ENCODE data around the gene DSCAM. TPM values are rescaled to one million over a fixed set of nuclear protein-coding genes. Genes with fewer than 3 reads are reported as not detected.

The DSCAM gene
- polyA plus RNA-seq, 3 donors, result not detected

DNA sequence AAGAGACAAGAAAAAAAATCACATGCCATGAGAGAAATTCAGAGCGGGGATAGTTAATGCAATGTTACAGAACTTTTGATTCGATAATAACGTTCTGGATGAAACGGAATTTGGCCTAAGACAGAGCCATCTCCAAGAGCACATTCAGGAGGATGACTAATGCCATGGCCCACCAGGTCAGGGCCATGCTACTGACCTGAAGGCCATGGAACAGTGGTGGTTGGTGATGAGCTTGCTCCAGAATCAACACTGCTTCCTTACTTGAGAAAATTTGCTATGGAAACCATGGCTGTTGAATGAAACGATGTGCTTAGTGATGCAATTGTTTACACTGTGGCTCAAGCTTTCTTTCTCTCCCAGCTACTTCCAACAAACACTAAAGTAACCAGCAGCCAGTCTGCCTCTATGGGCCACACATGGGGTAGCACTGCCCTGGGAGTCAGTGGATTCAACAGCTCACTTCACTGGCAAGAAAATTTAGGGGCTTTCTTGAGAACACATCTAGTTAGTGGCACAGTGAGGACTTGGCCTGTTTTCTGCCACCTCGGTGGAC, 680.6 kb downstream of the DSCAM start:
- Histone ChIP-seq H3K4me2 (replicated peaks; ENCODE audit: extremely low read depth, low read length, poor library complexity, severe bottlenecking) (no peak overlapping the region), H3K9me3 (replicated peaks in 1 of 2; ENCODE audit: control insufficient read depth in 1 of 2, insufficient read depth in 1 of 2, low read length in 2 of 2) (peaks cover 18 to 21% of the 10 kb centered on the region in 2 donors), H3K27me3 (ENCODE audit: control insufficient read depth in 2 of 2, insufficient read depth in 2 of 2, low read length in 2 of 2) (no peaks in the 10 kb centered on the region), H4K20me1 (ENCODE audit: insufficient read depth, low read length) (no peaks in the 10 kb centered on the region), H3K36me3 (replicated peaks in 1 of 2; ENCODE audit: control insufficient read depth in 1 of 2, insufficient read depth in 2 of 2, low read length in 2 of 2) (no peaks in the 10 kb centered on the region), H3K4me1 (ENCODE audit: control insufficient read depth in 1 of 2, insufficient read depth in 2 of 2, low read length in 2 of 2) (no peaks in the 10 kb centered on the region), H3K4me3 (replicated peaks in 1 of 3; ENCODE audit: low read depth in 2 of 3, low read length in 3 of 3) (no peak overlapping the region), H3K79me2 (ENCODE audit: insufficient read depth, low read length) (no peaks in the 10 kb centered on the region), H3K27ac (ENCODE audit: low read depth in 1 of 2, low read length in 2 of 2) (no peak overlapping the region), H3K9ac (ENCODE audit: insufficient read depth, low read length, poor library complexity, severe bottlenecking) (no peak overlapping the region), H2AFZ (ENCODE audit: insufficient read depth, low read depth, low read length, poor library complexity, severe bottlenecking) (no peak overlapping the region)
- peaks cover 2% of the 10 kb centered on the region in 3 donors for H3K27me3 Mint-ChIP-seq (ENCODE audit: low read depth in 3 of 3)
- no peak for DNase-seq
- 91% methylated on average over 4 of the region's 6 CpGs for WGBS (ENCODE audit: insufficient coverage)
- H3K36me3 Mint-ChIP-seq, result no peaks in the 10 kb centered on the region
- intact Hi-C loops (cut with micrococcal nuclease), result no loop called here
- H3K9me3 Mint-ChIP-seq, result peaks cover 9 to 26% (median 17%) of the 10 kb centered on the region in 7 donors
- peaks cover 1% of the 10 kb centered on the region for H3K4me1 Mint-ChIP-seq
- TF ChIP-seq, protein P1, sequence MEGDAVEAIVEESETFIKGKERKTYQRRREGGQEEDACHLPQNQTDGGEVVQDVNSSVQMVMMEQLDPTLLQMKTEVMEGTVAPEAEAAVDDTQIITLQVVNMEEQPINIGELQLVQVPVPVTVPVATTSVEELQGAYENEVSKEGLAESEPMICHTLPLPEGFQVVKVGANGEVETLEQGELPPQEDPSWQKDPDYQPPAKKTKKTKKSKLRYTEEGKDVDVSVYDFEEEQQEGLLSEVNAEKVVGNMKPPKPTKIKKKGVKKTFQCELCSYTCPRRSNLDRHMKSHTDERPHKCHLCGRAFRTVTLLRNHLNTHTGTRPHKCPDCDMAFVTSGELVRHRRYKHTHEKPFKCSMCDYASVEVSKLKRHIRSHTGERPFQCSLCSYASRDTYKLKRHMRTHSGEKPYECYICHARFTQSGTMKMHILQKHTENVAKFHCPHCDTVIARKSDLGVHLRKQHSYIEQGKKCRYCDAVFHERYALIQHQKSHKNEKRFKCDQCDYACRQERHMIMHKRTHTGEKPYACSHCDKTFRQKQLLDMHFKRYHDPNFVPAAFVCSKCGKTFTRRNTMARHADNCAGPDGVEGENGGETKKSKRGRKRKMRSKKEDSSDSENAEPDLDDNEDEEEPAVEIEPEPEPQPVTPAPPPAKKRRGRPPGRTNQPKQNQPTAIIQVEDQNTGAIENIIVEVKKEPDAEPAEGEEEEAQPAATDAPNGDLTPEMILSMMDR (IDR thresholded peaks at IDR 0.05), result no peak
- H3K4me3 Mint-ChIP-seq, result no peak overlapping the region
- no peak overlapping the region for H3K27ac Mint-ChIP-seq

DNA sequence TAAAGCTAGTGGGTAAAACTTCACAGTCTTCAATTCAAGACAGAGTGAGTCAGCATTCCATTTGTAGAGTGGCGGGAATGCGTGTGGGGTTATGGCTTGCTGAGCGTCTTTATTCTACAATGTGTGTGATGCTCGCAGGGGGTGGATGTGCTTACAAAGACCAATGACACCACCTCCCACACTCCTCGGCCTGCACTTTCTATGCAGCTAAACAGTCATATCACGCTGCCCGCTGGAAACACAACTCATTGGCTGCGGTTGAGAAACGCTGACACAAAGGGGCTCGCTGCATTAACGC, 681.2 kb downstream of the DSCAM start:
- H3K4me1 Mint-ChIP-seq, result peaks cover 1% of the 10 kb centered on the region
- WGBS (ENCODE audit: insufficient coverage), result 97% methylated on average over 6 of the region's 11 CpGs
- no peak overlapping the region for H3K4me2 ChIP-seq (replicated peaks; ENCODE audit: extremely low read depth, low read length, poor library complexity, severe bottlenecking)
- peaks cover 9 to 25% (median 17%) of the 10 kb centered on the region in 7 donors for H3K9me3 Mint-ChIP-seq
- no peaks in the 10 kb centered on the region for H3K4me1 ChIP-seq (ENCODE audit: control insufficient read depth in 1 of 2, insufficient read depth in 2 of 2, low read length in 2 of 2)
- H3K9me3 ChIP-seq (replicated peaks in 1 of 2; ENCODE audit: control insufficient read depth in 1 of 2, insufficient read depth in 1 of 2, low read length in 2 of 2), result peaks cover 18 to 21% of the 10 kb centered on the region in 2 donors
- H3K4me3 ChIP-seq (replicated peaks in 1 of 3; ENCODE audit: low read depth in 2 of 3, low read length in 3 of 3), result no peak overlapping the region
- TF ChIP-seq, protein P1 (IDR thresholded peaks at IDR 0.05), result no peak
- H3K27me3 ChIP-seq (ENCODE audit: control insufficient read depth in 2 of 2, insufficient read depth in 2 of 2, low read length in 2 of 2), result no peaks in the 10 kb centered on the region
- H3K9ac ChIP-seq (ENCODE audit: insufficient read depth, low read length, poor library complexity, severe bottlenecking), result no peak overlapping the region
- intact Hi-C loops (cut with micrococcal nuclease), result no loop called here
- H3K79me2 ChIP-seq (ENCODE audit: insufficient read depth, low read length), result no peaks in the 10 kb centered on the region
- H3K27ac ChIP-seq (ENCODE audit: low read depth in 1 of 2, low read length in 2 of 2), result no peak overlapping the region
- peaks cover 2% of the 10 kb centered on the region in 3 donors for H3K27me3 Mint-ChIP-seq (ENCODE audit: low read depth in 3 of 3)
- H3K27ac Mint-ChIP-seq, result no peak overlapping the region
- no peaks in the 10 kb centered on the region for H4K20me1 ChIP-seq (ENCODE audit: insufficient read depth, low read length)
- H3K36me3 ChIP-seq (replicated peaks in 1 of 2; ENCODE audit: control insufficient read depth in 1 of 2, insufficient read depth in 2 of 2, low read length in 2 of 2), result no peaks in the 10 kb centered on the region
- H3K36me3 Mint-ChIP-seq, result no peaks in the 10 kb centered on the region
- no peak for DNase-seq
- no peak overlapping the region for H2AFZ ChIP-seq (ENCODE audit: insufficient read depth, low read depth, low read length, poor library complexity, severe bottlenecking)
- no peak overlapping the region for H3K4me3 Mint-ChIP-seq
